ENCODE results near the gene ACOD1.

The ACOD1 gene

DNA sequence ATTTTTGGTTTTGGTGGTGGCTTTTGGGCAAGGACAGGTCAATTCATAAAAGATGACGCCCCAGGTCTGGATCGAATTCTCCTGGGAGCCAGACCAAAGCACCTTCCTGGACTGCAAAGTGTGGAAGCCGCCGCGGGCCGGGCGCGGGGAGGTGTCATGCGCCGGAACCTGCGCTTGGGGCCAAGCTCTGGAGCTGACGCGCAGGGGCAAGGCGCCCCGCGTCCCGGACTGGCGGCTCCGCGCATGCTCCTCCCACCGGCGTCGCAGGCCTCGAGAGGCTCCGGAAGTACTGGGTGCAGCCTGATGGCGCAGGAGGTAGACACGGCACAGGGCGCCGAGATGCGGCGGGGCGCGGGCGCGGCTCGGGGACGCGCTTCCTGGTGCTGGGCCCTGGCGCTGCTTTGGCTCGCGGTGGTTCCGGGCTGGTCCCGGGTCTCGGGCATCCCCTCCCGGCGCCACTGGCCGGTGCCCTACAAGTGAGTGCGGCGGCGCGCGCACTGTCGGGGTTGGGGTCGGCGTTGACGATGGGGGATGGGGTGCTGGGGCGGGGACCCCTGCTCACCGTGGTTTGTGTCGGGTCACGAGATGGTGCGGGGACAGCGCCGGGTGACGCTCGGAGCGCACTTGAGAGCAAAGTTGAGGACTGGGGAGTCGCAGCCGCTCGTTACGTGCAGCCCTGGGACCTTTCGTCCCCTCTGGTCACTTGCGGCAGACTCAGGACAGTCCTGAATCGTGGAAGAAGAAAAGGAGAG, 43.7 kb downstream of the ACOD1 start, which contains the start of gene CLN5:
TSS of gene CLN5 (plus strand) at position 286 of the 752 bp plus-strand sequence. CDS start at position 304, 18 bp downstream.
- H3K4me3 ChIP-seq (ENCODE audit: low read length), result peak within 1 kb of the TSS; percentile 86
- no peak for TF ChIP-seq ZNF274 (IDR thresholded peaks at IDR 0.05; ENCODE audit: low read depth, low read length)

DNA sequence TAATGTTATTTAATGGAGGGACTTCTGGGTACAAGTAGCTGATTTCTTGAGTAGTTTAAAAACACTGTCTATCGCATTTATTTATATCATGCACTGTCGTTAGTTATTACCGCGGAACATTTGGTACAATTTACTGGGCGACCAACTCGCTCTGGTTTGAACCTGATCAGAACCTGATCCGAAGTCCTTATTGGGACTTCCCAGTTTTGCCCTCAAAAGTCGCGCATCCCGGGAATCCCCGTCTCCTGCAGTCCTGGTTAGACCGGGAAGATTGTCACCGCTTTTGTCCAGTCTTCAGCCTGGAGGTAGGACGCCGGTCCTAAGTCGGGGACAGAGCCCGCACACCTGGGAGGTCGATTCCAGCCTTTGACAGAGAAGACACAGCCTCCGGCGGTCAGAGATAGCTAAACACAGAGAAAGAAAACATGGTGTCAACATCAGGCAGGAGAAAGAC, 44.3 kb downstream of the ACOD1 start:
- TF ChIP-seq ZNF274 (IDR thresholded peaks at IDR 0.05; ENCODE audit: low read depth, low read length), result no peak
- peak overlapping the region; percentile 86 for H3K4me3 ChIP-seq (ENCODE audit: low read length)

DNA sequence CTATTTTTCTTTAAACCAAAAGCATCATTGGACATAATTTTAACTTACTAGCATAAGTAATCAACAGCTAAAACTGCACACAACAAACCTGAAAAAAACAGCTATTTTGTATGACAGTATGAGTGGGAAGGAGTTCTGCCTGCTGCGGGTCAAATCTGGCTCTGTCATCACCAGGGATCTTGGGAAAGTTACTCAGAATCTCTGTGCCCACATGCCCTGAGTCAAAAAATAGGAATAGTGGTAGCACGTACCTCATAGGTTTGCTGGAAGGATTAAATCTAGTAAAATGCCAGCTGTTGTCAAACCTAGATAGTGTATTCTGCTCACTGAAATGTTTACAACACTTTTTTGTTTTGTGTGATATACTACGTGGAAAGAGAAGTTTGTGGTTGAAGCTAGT, 44.7 kb downstream of the ACOD1 start:
- peak overlapping the region; percentile 86 for H3K4me3 ChIP-seq (ENCODE audit: low read length)
- TF ChIP-seq ZNF274 (IDR thresholded peaks at IDR 0.05; ENCODE audit: low read depth, low read length), result no peak

DNA sequence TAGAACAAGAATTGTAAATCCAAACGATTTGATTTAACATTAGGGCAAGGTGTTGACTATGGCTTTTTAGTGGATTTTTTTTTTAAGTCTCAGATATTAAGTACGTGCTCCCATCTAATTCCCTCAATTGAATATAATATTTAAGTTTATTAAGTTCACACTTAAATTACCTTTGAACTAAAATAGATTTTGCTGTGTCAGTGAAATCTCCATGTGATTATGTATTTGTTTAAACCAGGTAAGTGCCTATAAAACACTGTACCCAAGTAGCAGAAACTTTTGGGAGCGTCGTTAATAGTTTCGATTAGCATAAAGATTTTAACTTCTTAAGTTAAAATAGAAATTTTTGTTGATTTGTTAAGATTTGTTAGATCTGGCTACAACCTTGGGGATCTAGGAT, 45.2 kb downstream of the ACOD1 start:
- no peak for TF ChIP-seq ZNF274 (IDR thresholded peaks at IDR 0.05; ENCODE audit: low read depth, low read length)
- H3K4me3 ChIP-seq (ENCODE audit: low read length), result no peak overlapping the region; the same call in 1 of the 2 replicates

DNA sequence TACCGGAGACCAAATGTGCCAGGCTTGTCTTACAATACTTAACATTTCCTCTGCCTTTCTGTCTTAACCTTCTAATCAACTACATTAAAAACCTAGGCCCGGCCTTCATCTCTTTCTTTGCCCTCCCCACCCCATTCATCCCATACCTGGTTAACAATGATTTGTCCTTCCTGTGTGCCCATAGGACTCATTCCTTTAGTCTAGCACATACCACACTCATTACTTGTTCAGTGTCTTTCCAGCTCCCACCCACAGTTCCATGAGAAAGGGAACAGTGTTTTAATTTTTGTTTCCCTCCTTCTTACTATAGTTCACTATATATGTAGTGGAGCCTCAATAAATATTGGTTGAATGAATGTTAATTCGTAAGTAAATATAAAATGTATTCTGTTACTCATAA, 46.0 kb downstream of the ACOD1 start:
- no peak overlapping the region for H3K4me3 ChIP-seq (ENCODE audit: low read length)
- no peak for TF ChIP-seq ZNF274 (IDR thresholded peaks at IDR 0.05; ENCODE audit: low read depth, low read length)

DNA sequence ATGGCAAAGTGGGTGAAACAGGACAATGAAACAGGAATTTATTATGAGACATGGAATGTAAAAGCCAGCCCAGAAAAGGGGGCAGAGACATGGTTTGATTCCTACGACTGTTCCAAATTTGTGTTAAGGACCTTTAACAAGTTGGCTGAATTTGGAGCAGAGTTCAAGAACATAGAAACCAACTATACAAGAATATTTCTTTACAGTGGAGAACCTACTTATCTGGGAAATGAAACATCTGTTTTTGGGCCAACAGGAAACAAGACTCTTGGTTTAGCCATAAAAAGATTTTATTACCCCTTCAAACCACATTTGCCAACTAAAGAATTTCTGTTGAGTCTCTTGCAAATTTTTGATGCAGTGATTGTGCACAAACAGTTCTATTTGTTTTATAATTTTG, 52.2 kb downstream of the ACOD1 start:
- no peak overlapping the region for H3K4me3 ChIP-seq (ENCODE audit: low read length)
- no peak for TF ChIP-seq ZNF274 (IDR thresholded peaks at IDR 0.05; ENCODE audit: low read depth, low read length)

DNA sequence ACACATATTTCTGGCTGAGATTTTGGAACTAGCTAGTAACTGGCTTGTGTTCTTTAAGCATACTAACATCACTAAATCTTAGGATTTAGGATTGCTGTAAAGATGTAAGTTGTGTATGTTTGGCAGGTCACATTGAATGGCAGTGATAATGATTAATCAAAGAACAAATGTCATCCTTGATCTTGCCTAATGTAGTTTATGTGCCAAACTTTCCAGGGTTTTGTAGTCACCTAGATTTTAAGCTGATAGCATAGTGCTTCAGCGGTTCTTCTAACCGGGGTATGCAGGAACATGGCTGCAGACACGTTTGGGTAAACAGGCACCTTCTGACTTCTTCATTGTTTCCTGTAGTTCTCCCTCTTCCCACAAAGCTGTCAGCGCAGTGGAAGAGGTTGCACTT, 53.2 kb downstream of the ACOD1 start:
- no peak for TF ChIP-seq ZNF274 (IDR thresholded peaks at IDR 0.05; ENCODE audit: low read depth, low read length)

DNA sequence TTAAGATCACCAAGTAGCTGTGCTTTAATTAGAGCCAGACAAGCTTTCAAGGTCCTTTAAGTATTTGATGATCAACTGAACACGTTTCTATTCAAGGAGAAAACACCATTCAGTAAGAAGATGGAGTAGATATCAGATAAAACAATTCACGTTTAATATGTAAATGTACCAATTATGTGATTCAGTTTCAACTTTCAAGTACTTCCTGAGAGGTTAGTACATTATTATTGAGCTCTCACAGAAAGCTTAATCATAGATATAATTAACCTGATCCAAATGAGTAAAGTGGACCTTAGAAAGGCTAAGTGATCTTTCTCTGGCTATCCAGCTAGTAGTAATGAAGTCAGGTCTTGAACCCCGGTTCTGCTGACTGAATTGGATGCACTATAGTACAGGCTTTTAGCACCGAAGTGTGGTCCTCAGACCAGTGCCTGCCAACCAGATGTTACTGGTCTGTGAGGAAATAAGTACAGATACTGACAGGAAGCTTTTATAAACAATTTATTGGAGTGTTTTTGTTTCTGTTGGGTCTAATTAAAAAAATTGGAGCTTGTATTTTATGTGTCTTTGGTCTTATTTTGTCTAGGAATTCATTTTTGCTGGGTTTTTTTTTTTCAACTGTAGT, 53.8 kb downstream of the ACOD1 start:
- TF ChIP-seq ZNF274 (IDR thresholded peaks at IDR 0.05; ENCODE audit: low read depth, low read length), result no peak

More for the DNA sequence above, 53.2 kb downstream of the ACOD1 start:
- no peak overlapping the region for H3K4me3 ChIP-seq (ENCODE audit: low read length)

DNA sequence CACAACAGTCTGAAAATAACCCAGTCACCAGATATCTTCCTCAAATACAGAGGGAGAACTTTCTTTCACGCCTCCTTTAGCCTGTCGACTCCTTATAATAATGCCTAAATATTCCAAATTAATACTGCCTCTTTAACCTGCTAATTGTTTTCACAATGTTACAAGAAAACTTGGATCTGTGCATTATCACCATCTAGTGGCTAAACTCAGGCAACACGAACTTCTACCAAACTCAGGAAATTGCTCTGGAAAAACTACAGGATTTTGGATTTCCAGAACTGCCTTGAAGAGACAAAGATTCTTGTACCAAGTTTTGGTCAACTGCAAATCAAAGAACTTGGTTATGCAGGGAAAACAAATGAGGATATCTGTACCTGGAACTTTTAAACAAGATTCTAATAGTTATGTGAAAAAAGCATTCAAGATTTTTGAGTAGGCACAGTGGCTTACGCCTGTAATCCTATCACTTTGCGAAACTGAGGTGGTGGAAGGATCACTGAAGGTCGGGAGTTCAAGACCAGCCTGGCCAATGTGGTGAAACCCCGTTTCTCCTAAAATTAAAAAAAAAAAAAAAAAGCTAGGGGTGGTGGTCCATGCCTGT, 54.4 kb downstream of the ACOD1 start:
- TF ChIP-seq ZNF274 (IDR thresholded peaks at IDR 0.05; ENCODE audit: low read depth, low read length), result no peak
- H3K4me3 ChIP-seq (ENCODE audit: low read length), result no peak overlapping the region

More for the DNA sequence above, 53.8 kb downstream of the ACOD1 start:
- H3K4me3 ChIP-seq (ENCODE audit: low read length), result no peak overlapping the region
